MCF 10A (cell line): ENCODE results near the gene ADAMTS16. TPM values are rescaled to one million over a fixed set of nuclear protein-coding genes. Genes with fewer than 3 reads are reported as not detected.

Experiments used
- BruUV-seq: library from RNA; stranded (reverse); fragments of 400-500 nt; replicated peaks from 2 replicates; lab custom pipeline; 2021; lab: Mats Ljungman, UMichigan
- CTCF ChIA-PET: fragments of 300-600 bp; sonication (Branson Sonifier 250); formaldehyde crosslinking; extraction: SDS; loops from one replicate; lab custom pipeline; 2021; ENCODE audit warnings: antibody characterized with exemption, inconsistent platforms; lab: Yijun Ruan, JAX
- POLR2A ChIA-PET: fragments of 300-600, 350-650 bp; sonication (Branson Sonifier 250); formaldehyde crosslinking; extraction: SDS; loops from one replicate; lab custom pipeline; 2020; ENCODE audit warnings: antibody characterized with exemption, inconsistent platforms; lab: Yijun Ruan, JAX
- DNase-seq: peaks from one replicate; pipeline ENCODE4 v3.0.0-alpha.2; 2018; ENCODE audit not compliant: unreplicated experiment
- H3K27ac Mint-ChIP-seq: one replicate; pipeline ENCODE4 v1.8.0; 2022; ENCODE audit warnings: mild to moderate bottlenecking, low read depth, mixed read lengths; ENCODE audit not compliant: unreplicated experiment
- H3K27me3 Mint-ChIP-seq: one replicate; pipeline ENCODE4 v1.8.0; 2022; ENCODE audit warnings: mixed read lengths; ENCODE audit not compliant: insufficient read depth, unreplicated experiment
- H3K36me3 Mint-ChIP-seq: one replicate; pipeline ENCODE4 v1.8.0; 2022; ENCODE audit warnings: mild to moderate bottlenecking, moderate library complexity, mixed read lengths; ENCODE audit not compliant: insufficient read depth, unreplicated experiment
- H3K4me1 Mint-ChIP-seq: one replicate; pipeline ENCODE4 v1.8.0; 2022; ENCODE audit warnings: mixed read lengths; ENCODE audit not compliant: insufficient read depth, unreplicated experiment
- H3K4me3 Mint-ChIP-seq: one replicate; pipeline ENCODE4 v1.8.0; 2022; ENCODE audit warnings: mild to moderate bottlenecking, moderate library complexity, mixed read lengths; ENCODE audit not compliant: unreplicated experiment
- H3K9me3 Mint-ChIP-seq: one replicate; pipeline ENCODE4 v1.8.0; 2022; ENCODE audit warnings: mixed read lengths; ENCODE audit not compliant: unreplicated experiment
- CTCF ChIP-seq: fragments of 200-600 bp; IDR thresholded peaks from one replicate; pipeline ENCODE4 v1.8.0; 2022; ENCODE audit warnings: antibody characterized with exemption, mild to moderate bottlenecking; ENCODE audit not compliant: unreplicated experiment
- intact Hi-C: fragments of 100-400 bp; cut with micrococcal nuclease; formaldehyde crosslinking; loops from 2 replicates; pipeline ENCODE4 v1.14.1; 2022
- total RNA-seq: library from RNA; stranded (reverse); gene quantifications from 2 replicates; pipeline ENCODE4 v1.2.3, GENCODE V29; 2022

Gene ADAMTS16
- total RNA-seq, 1 experiment from 2014 or later, result not detected

- no peak overlapping the region for H3K27ac Mint-ChIP-seq
Measured at GRCh38 chr5:5278815-5279381, 138.8 kb downstream of the ADAMTS16 start.

GRCh38 chr5:5285906-5286305, 145.8 kb downstream of the ADAMTS16 start:
- H3K27me3 Mint-ChIP-seq, result no peaks in the 10 kb centered on the region
- DNase-seq, result no peak
- H3K4me3 Mint-ChIP-seq, result no peak overlapping the region
- no peak for TF ChIP-seq CTCF
- no TSS peak for BruUV-seq
- H3K27ac Mint-ChIP-seq, result no peak overlapping the region
- POLR2A ChIA-PET, result interaction anchor here (1.1 kb wide), 1 partner anchor 136 kb away, joined by 4 read pairs; no protein-coding TSS in a partner anchor
- no peaks in the 10 kb centered on the region for H3K9me3 Mint-ChIP-seq
- intact Hi-C loops, result no loop called here
- CTCF ChIA-PET, result no interaction called here
- H3K36me3 Mint-ChIP-seq, result no peaks in the 10 kb centered on the region
- no peaks in the 10 kb centered on the region for H3K4me1 Mint-ChIP-seq

More at GRCh38 chr5:5278815-5279381, 138.8 kb downstream of the ADAMTS16 start:
- Mint-ChIP-seq H3K36me3 (no peaks in the 10 kb centered on the region), H3K9me3 (no peaks in the 10 kb centered on the region), H3K27me3 (peaks cover 6% of the 10 kb centered on the region), H3K4me3 (no peak overlapping the region), H3K4me1 (no peaks in the 10 kb centered on the region)
- BruUV-seq, result no TSS peak
- no peak for DNase-seq
- POLR2A ChIA-PET, result no interaction called here
- TF ChIP-seq CTCF, result no peak
- intact Hi-C loops, result no loop called here
- CTCF ChIA-PET, result no interaction called here

GRCh38 chr5:5287419-5287818, 147.3 kb downstream of the ADAMTS16 start:
- ChIA-PET CTCF (no interaction called here), POLR2A (no interaction called here)
- no peak for TF ChIP-seq CTCF
- Mint-ChIP-seq H3K4me3 (no peak overlapping the region), H3K36me3 (no peaks in the 10 kb centered on the region), H3K27ac (no peak overlapping the region), H3K9me3 (no peaks in the 10 kb centered on the region), H3K4me1 (no peaks in the 10 kb centered on the region), H3K27me3 (no peaks in the 10 kb centered on the region)
- no TSS peak for BruUV-seq
- intact Hi-C loops, result no loop called here
- DNase-seq, result no peak

GRCh38 chr5:5288201-5288600, 148.1 kb downstream of the ADAMTS16 start:
- Mint-ChIP-seq H3K27ac (no peak overlapping the region), H3K4me1 (no peaks in the 10 kb centered on the region)
- BruUV-seq, result no TSS peak

More at GRCh38 chr5:5288201-5288600, 148.1 kb downstream of the ADAMTS16 start:
- CTCF ChIA-PET, result no interaction called here
- Mint-ChIP-seq H3K4me3 (no peak overlapping the region), H3K36me3 (no peaks in the 10 kb centered on the region), H3K9me3 (no peaks in the 10 kb centered on the region), H3K27me3 (no peaks in the 10 kb centered on the region)
- no peak for DNase-seq
- no peak for TF ChIP-seq CTCF
- intact Hi-C loops, result no loop called here
- POLR2A ChIA-PET, result no interaction called here
